Activated CD8-positive, alpha-beta T cell treated with anti-CD3 and anti-CD28 coated beads for 36 hours (primary cell): ENCODE data around the gene NEK4. TPM values are rescaled to one million over a fixed set of nuclear protein-coding genes. Genes with fewer than 3 reads are reported as not detected.

Source experiments
- ATAC-seq: fragments of 200-7000 bp; cut with Tn5 transposase; one replicate; pipeline ENCODE4 v1.10.0; 2021; ENCODE audit warnings: mild to moderate bottlenecking, moderate library complexity
- CTCF ChIA-PET: fragments of 350-600 bp; sonication (Branson Sonifier 250); formaldehyde crosslinking; loops from one replicate; lab custom pipeline; 2021; ENCODE audit warnings: antibody characterized with exemption; lab: Charles Lee
- POLR2A ChIA-PET: fragments of 350-600 bp; sonication (Branson Sonifier 250); formaldehyde crosslinking; loops from one replicate; lab custom pipeline; 2021; ENCODE audit warnings: antibody characterized with exemption; lab: Charles Lee
- DNase-seq: peaks from one replicate; pipeline ENCODE4 v3.0.0-alpha.2; 2020
- H3K27ac Mint-ChIP-seq: one replicate; pipeline ENCODE4 v1.8.0; 2021; ENCODE audit warnings: mild to moderate bottlenecking, mixed read lengths
- H3K27me3 Mint-ChIP-seq: one replicate; pipeline ENCODE4 v1.8.0; 2021; ENCODE audit warnings: mixed read lengths
- H3K36me3 Mint-ChIP-seq: one replicate; pipeline ENCODE4 v1.8.0; 2021; ENCODE audit warnings: low read depth, mixed read lengths
- H3K4me1 Mint-ChIP-seq: one replicate; pipeline ENCODE4 v1.8.0; 2021; ENCODE audit warnings: low read depth, mixed read lengths
- H3K4me3 Mint-ChIP-seq: one replicate; pipeline ENCODE4 v1.8.0; 2021; ENCODE audit warnings: mild to moderate bottlenecking, moderate library complexity, mixed read lengths
- H3K9me3 Mint-ChIP-seq: one replicate; pipeline ENCODE4 v1.8.0; 2021; ENCODE audit warnings: mixed read lengths
- intact Hi-C: fragments of 100-400 bp; cut with micrococcal nuclease; formaldehyde crosslinking; loops from one replicate; pipeline ENCODE4 v1.10.0; 2022
- total RNA-seq, 2 experiments: library from RNA; stranded (reverse); gene quantifications; one replicate each; pipeline ENCODE4 v1.2.3, GENCODE V29; 2021
- TF ChIP-seq, protein P1 (sequence below): fragments of 200-600 bp; IDR thresholded peaks from one replicate; pipeline ENCODE4 v1.8.0; 2022; ENCODE audit warnings: antibody characterized with exemption, mild to moderate bottlenecking

The NEK4 gene
- total RNA-seq, 2 experiments from 2014 or later, result 16.2 to 18.4 TPM

DNA sequence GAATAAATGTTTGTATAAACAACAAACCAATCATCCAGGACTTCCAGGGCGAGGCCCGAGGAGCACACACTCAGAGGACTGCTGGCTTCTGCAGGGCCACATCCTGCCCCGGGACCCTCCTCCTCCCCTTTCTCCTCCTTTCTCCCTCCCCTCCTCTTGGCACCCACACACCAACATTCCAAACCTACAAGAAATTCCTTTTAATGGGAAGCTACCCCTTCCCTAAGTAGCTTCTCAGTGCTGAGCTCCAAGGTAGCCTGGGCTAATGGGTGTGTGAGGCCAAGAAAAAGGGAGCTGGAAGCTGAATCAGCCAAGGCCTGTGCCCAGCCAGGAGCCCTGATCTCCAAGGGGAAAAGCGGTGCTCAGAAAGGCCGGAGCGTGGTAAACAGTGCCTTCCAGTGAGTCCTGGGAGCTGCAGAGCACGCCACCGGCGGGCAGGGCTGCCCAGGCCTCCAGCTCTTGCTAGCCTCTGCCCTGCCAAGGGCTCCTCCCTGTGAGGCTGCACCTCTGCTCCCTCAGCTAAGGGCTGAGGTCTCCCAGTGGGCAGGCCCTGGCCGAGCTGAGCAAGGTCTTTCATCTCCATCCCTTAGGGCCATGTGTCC, 27.7 kb upstream of the NEK4 start:
- H3K27ac Mint-ChIP-seq, result no peak overlapping the region
- H3K4me1 Mint-ChIP-seq, result no peaks in the 10 kb centered on the region
- H3K27me3 Mint-ChIP-seq, result no peaks in the 10 kb centered on the region
- no peaks in the 10 kb centered on the region for H3K36me3 Mint-ChIP-seq
- CTCF ChIA-PET, result interaction anchor here (0.8 to 2.6 kb wide), 17 partner anchors 8 to 60 kb away, joined by 3 to 17 read pairs (median 3); no protein-coding TSS in a partner anchor
- POLR2A ChIA-PET, result no interaction called here
- H3K9me3 Mint-ChIP-seq, result no peaks in the 10 kb centered on the region
- ATAC-seq (no peak), DNase-seq (no peak)
- no peak overlapping the region for H3K4me3 Mint-ChIP-seq
- TF ChIP-seq, protein P1, sequence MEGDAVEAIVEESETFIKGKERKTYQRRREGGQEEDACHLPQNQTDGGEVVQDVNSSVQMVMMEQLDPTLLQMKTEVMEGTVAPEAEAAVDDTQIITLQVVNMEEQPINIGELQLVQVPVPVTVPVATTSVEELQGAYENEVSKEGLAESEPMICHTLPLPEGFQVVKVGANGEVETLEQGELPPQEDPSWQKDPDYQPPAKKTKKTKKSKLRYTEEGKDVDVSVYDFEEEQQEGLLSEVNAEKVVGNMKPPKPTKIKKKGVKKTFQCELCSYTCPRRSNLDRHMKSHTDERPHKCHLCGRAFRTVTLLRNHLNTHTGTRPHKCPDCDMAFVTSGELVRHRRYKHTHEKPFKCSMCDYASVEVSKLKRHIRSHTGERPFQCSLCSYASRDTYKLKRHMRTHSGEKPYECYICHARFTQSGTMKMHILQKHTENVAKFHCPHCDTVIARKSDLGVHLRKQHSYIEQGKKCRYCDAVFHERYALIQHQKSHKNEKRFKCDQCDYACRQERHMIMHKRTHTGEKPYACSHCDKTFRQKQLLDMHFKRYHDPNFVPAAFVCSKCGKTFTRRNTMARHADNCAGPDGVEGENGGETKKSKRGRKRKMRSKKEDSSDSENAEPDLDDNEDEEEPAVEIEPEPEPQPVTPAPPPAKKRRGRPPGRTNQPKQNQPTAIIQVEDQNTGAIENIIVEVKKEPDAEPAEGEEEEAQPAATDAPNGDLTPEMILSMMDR, result no peak
- intact Hi-C loops, result no loop called here

DNA sequence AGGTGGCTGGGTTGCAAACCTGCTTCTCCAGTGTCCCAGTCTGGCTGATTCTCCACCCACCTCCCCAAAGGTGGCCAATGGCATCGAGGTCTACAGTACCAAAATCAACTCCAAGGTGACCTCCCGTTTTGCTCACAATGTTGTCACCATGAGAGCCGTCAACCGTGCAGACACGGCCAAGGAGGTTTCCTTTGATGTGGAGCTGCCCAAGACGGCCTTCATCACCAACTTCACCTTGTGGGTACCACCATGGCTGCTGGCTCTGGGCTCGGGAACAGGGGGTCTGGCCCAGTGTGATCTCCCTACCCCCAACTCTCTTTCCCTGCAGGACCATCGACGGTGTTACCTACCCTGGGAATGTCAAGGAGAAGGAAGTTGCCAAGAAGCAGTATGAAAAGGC, 25.7 kb upstream of the NEK4 start:
- Mint-ChIP-seq H3K9me3 (no peaks in the 10 kb centered on the region), H3K27ac (no peak overlapping the region), H3K36me3 (no peaks in the 10 kb centered on the region), H3K27me3 (no peaks in the 10 kb centered on the region), H3K4me1 (no peaks in the 10 kb centered on the region), H3K4me3 (no peak overlapping the region)
- intact Hi-C loops, result no loop called here
- CTCF ChIA-PET, result no interaction called here
- TF ChIP-seq, protein P1, result no peak
- POLR2A ChIA-PET, result no interaction called here
- DNase-seq, result no peak
- ATAC-seq, result no peak

DNA sequence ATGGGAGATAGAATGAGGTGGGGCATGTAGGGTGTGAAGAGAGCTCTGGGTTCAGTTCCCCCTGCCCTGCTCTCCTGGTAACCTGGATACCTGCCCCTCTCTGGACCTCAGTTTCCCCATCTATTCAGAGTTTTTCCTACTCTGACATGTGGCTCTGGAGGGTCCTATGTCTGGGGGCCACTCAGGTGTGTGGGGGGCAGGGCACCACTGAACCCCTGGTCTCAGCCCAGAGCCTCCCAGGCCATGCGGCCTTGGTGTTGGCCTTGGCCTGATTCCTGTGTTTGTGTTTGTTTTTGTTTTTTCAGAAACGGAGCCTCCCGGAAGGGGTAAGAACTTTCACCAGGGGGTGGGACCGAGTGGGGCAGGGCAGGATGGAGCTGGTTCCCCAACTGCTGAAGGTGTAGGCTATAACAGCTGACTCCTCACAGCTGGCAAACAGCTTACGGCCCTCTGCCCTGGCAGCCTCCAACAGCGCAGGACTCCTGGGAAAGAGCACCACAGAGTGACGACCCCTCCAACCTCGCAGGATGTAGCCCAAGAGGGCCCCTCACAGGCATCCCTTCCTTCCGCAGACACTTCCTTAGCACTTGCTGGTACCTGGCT, 24.7 kb upstream of the NEK4 start:
- ATAC-seq, result no peak
- H3K27ac Mint-ChIP-seq, result no peak overlapping the region

DNA sequence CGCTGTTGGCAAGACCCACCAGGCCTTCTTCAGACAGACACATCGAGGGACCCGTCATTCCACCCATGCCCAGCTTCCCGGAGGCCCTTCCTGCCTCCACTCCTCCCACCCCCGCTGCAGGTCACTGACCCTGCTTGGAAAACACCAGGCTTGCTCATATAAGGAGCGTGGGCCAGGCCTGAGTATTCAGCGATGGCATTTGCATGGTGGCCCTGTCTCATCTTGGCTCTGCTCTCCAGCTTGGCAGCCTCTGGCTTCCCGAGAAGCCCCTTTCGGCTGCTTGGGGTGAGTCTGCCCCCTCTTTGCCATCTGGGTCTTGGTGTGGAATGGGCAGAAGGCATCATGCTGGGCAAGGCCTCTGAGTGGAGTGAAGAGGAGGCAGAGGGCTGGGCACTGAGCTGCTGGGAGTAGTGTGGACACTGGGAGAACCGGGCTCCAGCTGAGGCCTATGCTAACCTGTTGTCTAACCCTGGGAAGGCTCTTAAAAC, 23.9 kb upstream of the NEK4 start, which contains the start of gene ITIH3:
Gene ITIH3, plus strand, starts transcription at position 185 of the 488 bp plus-strand sequence. Its CDS starts 8 bp downstream, at position 193.
- Mint-ChIP-seq H3K36me3 (no peaks in the 10 kb centered on the region), H3K27ac (no peak within 1 kb of the TSS), H3K27me3 (no peaks in the 10 kb centered on the region), H3K4me3 (no peak within 1 kb of the TSS), H3K4me1 (no peaks in the 10 kb centered on the region), H3K9me3 (no peaks in the 10 kb centered on the region)
- TF ChIP-seq, protein P1, result no peak
- intact Hi-C loops, result no loop called here
- ChIA-PET POLR2A (interaction anchor here (0.6 kb wide), 1 partner anchor 57 kb away, joined by 3 read pairs; no protein-coding TSS in a partner anchor), CTCF (interaction anchor here (1.1 kb wide), 1 partner anchor 22 kb away, joined by 4 read pairs; no protein-coding TSS in a partner anchor)
- no peak for ATAC-seq
- DNase-seq, result no peak

More for the DNA sequence above, 24.7 kb upstream of the NEK4 start:
- H3K27me3 Mint-ChIP-seq, result no peaks in the 10 kb centered on the region
- no peak overlapping the region for H3K4me3 Mint-ChIP-seq
- intact Hi-C loops, result no loop called here
- POLR2A ChIA-PET, result no interaction called here
- H3K36me3 Mint-ChIP-seq, result no peaks in the 10 kb centered on the region
- no peaks in the 10 kb centered on the region for H3K4me1 Mint-ChIP-seq
- no peak for DNase-seq
- no peaks in the 10 kb centered on the region for H3K9me3 Mint-ChIP-seq
- TF ChIP-seq, protein P1, result no peak
- CTCF ChIA-PET, result interaction anchor here (1.1 kb wide), 1 partner anchor 22 kb away, joined by 4 read pairs; no protein-coding TSS in a partner anchor
